Measurements from ENCODE around the gene ARL1. TPM values are rescaled to one million over a fixed set of nuclear protein-coding genes. Genes with fewer than 3 reads are reported as not detected.

ARL1 gene
- 10 to 100 TPM; 41.1 to 55.0 (median 50.3) TPM for total RNA-seq

GRCh38 chr12:101407436-101408345 lies at the start of gene ARL1:
Gene ARL1, minus strand, starts transcription at chr12:101407772. Its CDS starts 127 bp downstream, at chr12:101407645.
- Histone ChIP-seq H3K36me3 (peaks cover 0 to 1% (median 0%) of the 10 kb centered on the region in 3 donors), H3K27me3 (no peaks in the 10 kb centered on the region), H3K9me3 (no peaks in the 10 kb centered on the region), H3K4me1 (peaks cover 0 to 48% (median 13%) of the 10 kb centered on the region in 4 donors), H3K4me3 (peak within 1 kb of the TSS; percentile 72 to 96 (median 84)), H3K27ac (peak within 1 kb of the TSS; percentile 78 to 96 (median 92))
- 0 to 1% methylated on average over 65 to 71 of the region's 71 CpGs for WGBS, 2 donors
- peak in 1 of 5 experiments; percentile 43 for TF ChIP-seq CTCF (IDR thresholded peaks at IDR 0.05)
- peak in 1 of 2 donors; percentile 75 for TF ChIP-seq EP300 (IDR thresholded peaks at IDR 0.05)
- peak; percentile 20 to 27 for TF ChIP-seq POLR2A (IDR thresholded peaks at IDR 0.05)
- peak; percentile 68 to 78 for DNase-seq (ENCODE audit: low spot score in 2 of 2)

- TF ChIP-seq CTCF (IDR thresholded peaks at IDR 0.05) (no peak), EP300 (IDR thresholded peaks at IDR 0.05) (no peak), POLR2A (IDR thresholded peaks at IDR 0.05) (no peak)
- no peak overlapping the region for H3K27ac ChIP-seq
- no peaks in the 10 kb centered on the region for H3K36me3 ChIP-seq
- DNase-seq (ENCODE audit: low spot score in 2 of 2): no peak
- H3K4me3 ChIP-seq: no peak overlapping the region
- H3K27me3 ChIP-seq: no peaks in the 10 kb centered on the region
- H3K9me3 ChIP-seq: peaks cover 0 to 12% (median 0%) of the 10 kb centered on the region in 4 donors
- WGBS, 2 donors: 67 to 79% methylated on average over 4 of the region's 4 CpGs
- H3K4me1 ChIP-seq: no peaks in the 10 kb centered on the region
Measured at GRCh38 chr12:101455685-101456084, 48.1 kb upstream of the ARL1 start.

GRCh38 chr12:101441461-101442224 lies 34.1 kb upstream of the ARL1 start:
- H3K27ac ChIP-seq: no peak overlapping the region
- no peaks in the 10 kb centered on the region for H3K27me3 ChIP-seq
- no peak overlapping the region for H3K4me3 ChIP-seq
- H3K4me1 ChIP-seq: no peaks in the 10 kb centered on the region
- no peaks in the 10 kb centered on the region for H3K9me3 ChIP-seq
- TF ChIP-seq CTCF (IDR thresholded peaks at IDR 0.05): no peak
- TF ChIP-seq EP300 (IDR thresholded peaks at IDR 0.05): no peak
- TF ChIP-seq POLR2A (IDR thresholded peaks at IDR 0.05): no peak
- no peak for DNase-seq (ENCODE audit: low spot score in 2 of 2)
- no peaks in the 10 kb centered on the region for H3K36me3 ChIP-seq

- H3K4me1 ChIP-seq: no peaks in the 10 kb centered on the region
Measured at GRCh38 chr12:101439236-101439635, 31.7 kb upstream of the ARL1 start.

More at GRCh38 chr12:101439236-101439635, 31.7 kb upstream of the ARL1 start:
- no peak for TF ChIP-seq POLR2A (IDR thresholded peaks at IDR 0.05)
- TF ChIP-seq EP300 (IDR thresholded peaks at IDR 0.05): peak in 1 of 2 donors; percentile 31
- no peak for TF ChIP-seq CTCF (IDR thresholded peaks at IDR 0.05)
- no peak overlapping the region for H3K27ac ChIP-seq
- no peaks in the 10 kb centered on the region for H3K36me3 ChIP-seq
- no peaks in the 10 kb centered on the region for H3K27me3 ChIP-seq
- no peak overlapping the region for H3K4me3 ChIP-seq
- no peak for DNase-seq (ENCODE audit: low spot score in 2 of 2)
- WGBS, 2 donors: 69 to 76% methylated on average over 5 of the region's 5 CpGs
- H3K9me3 ChIP-seq: no peaks in the 10 kb centered on the region

All from tibial nerve (tissue), 4 donors.